Neural cell (in vitro differentiated cells): ENCODE results near the gene SUSD6. TPM values are rescaled to one million over a fixed set of nuclear protein-coding genes. Genes with fewer than 3 reads are reported as not detected.

Source experiments
- H2AFZ ChIP-seq: fragments of 200-600, 300-800 bp; sonication (generic), shearing (Covaris generic); 2 replicates; pipeline ENCODE4 v1.6.0; 2014; ENCODE audit warnings: low read depth, mild to moderate bottlenecking, antibody characterized with exemption, low read length, moderate library complexity
- H3F3A ChIP-seq: fragments of 200-600 bp; shearing (Covaris generic); 2 replicates; pipeline ENCODE4 v1.6.1; 2016; ENCODE audit warnings: mild to moderate bottlenecking, moderate library complexity, mixed read lengths, antibody characterized with exemption, low read length; ENCODE audit not compliant: insufficient read depth, poor library complexity, severe bottlenecking
- H3K27ac ChIP-seq: fragments of 200-600, 300-800 bp; sonication (generic), shearing (Covaris generic); 2 replicates; pipeline ENCODE4 v1.5.1; 2014; ENCODE audit warnings: mild to moderate bottlenecking, low read length, moderate library complexity
- H3K27me3 ChIP-seq: fragments of 300-800, 200-600 bp; sonication (generic), shearing (Covaris generic); 2 replicates; pipeline ENCODE4 v1.6.0; 2014; ENCODE audit warnings: mild to moderate bottlenecking, low read depth, low read length, moderate library complexity; ENCODE audit not compliant: insufficient read depth
- H3K36me3 ChIP-seq: fragments of 300-800, 200-600 bp; sonication (generic), shearing (Covaris generic); 2 replicates; pipeline ENCODE4 v1.5.1; 2014; ENCODE audit warnings: mild to moderate bottlenecking, antibody characterized with exemption, low read length, moderate library complexity; ENCODE audit not compliant: insufficient read depth
- H3K4me2 ChIP-seq: fragments of 300-800, 200-600 bp; sonication (generic), shearing (Covaris generic); 2 replicates; pipeline ENCODE4 v1.6.0; 2014; ENCODE audit warnings: mild to moderate bottlenecking, low read length
- H3K4me3 ChIP-seq: fragments of 300-800, 200-600 bp; sonication (generic), shearing (Covaris generic); 2 replicates; pipeline ENCODE4 v1.5.1; 2014; ENCODE audit warnings: mild to moderate bottlenecking, low read length, moderate library complexity
- H3K79me2 ChIP-seq: fragments of 200-600 bp; shearing (Covaris generic); replicated peaks from 2 replicates; pipeline ENCODE4 v1.6.0; 2014; ENCODE audit warnings: mild to moderate bottlenecking, low read length, moderate library complexity; ENCODE audit not compliant: insufficient read depth
- H3K9ac ChIP-seq: fragments of 300-800, 200-600 bp; sonication (generic), shearing (Covaris generic); 2 replicates; pipeline ENCODE4 v1.6.1; 2016; ENCODE audit warnings: mild to moderate bottlenecking, low read length, mixed read lengths
- H3K9me2 ChIP-seq: fragments of 200-600 bp; shearing (Covaris generic); 2 replicates; pipeline ENCODE4 v1.6.1; 2016; ENCODE audit warnings: mild to moderate bottlenecking, low read length, mixed read lengths; ENCODE audit not compliant: insufficient read depth
- H3K9me3 ChIP-seq: fragments of 200-600, 300-800 bp; sonication (generic), shearing (Covaris generic); 2 replicates; pipeline ENCODE4 v1.6.1; 2016; ENCODE audit warnings: mild to moderate bottlenecking, mixed run types, low read length, moderate library complexity, mixed read lengths
- H4K20me1 ChIP-seq: fragments of 200-600 bp; shearing (Covaris generic); 2 replicates; pipeline ENCODE4 v1.6.1; 2016; ENCODE audit warnings: mild to moderate bottlenecking, mixed run types; ENCODE audit not compliant: insufficient read depth
- CTCF ChIP-seq: fragments of 450-650 bp; IDR thresholded peaks from 2 replicates; pipeline ENCODE4 v1.5.1; 2014; ENCODE audit warnings: antibody characterized with exemption, mild to moderate bottlenecking, moderate library complexity; ENCODE audit not compliant: poor library complexity, severe bottlenecking
- EP300 ChIP-seq: fragments of 450-650 bp; conservative IDR thresholded peaks from 2 replicates; pipeline ENCODE4 v1.6.1; 2014; ENCODE audit warnings: antibody characterized with exemption, mild to moderate bottlenecking, moderate library complexity; ENCODE audit not compliant: poor library complexity, severe bottlenecking
- EZH2 ChIP-seq: fragments of 200-600, 300-800 bp; shearing (Covaris generic), sonication (generic); IDR thresholded peaks from 2 replicates; pipeline ENCODE4 v1.6.1; 2014; ENCODE audit warnings: antibody characterized with exemption, low read length, borderline replicate concordance, mild to moderate bottlenecking; ENCODE audit not compliant: insufficient read depth, poor library complexity, severe bottlenecking
- MXI1 ChIP-seq: fragments of 450-650 bp; conservative IDR thresholded peaks from 2 replicates; pipeline ENCODE4 v1.6.1; 2014; ENCODE audit warnings: antibody characterized with exemption, mild to moderate bottlenecking; ENCODE audit not compliant: poor library complexity, severe bottlenecking
- POLR2AphosphoS5 ChIP-seq: IDR thresholded peaks from 2 replicates; pipeline ENCODE4 v1.6.1; 2012
- RAD21 ChIP-seq: fragments of 450-650 bp; conservative IDR thresholded peaks from 2 replicates; pipeline ENCODE4 v1.6.1; 2014; ENCODE audit warnings: antibody characterized with exemption, mild to moderate bottlenecking, moderate library complexity
- REST ChIP-seq: IDR thresholded peaks from 2 replicates; pipeline ENCODE4 v1.6.1; 2012; ENCODE audit warnings: borderline replicate concordance
- SMC3 ChIP-seq: fragments of 450-650 bp; conservative IDR thresholded peaks from 2 replicates; pipeline ENCODE4 v1.6.1; 2014; ENCODE audit warnings: antibody characterized with exemption, mild to moderate bottlenecking, moderate library complexity; ENCODE audit not compliant: poor library complexity
- TAF1 ChIP-seq: IDR thresholded peaks from 2 replicates; pipeline ENCODE4 v1.6.1; 2012; ENCODE audit warnings: low read depth
- polyA plus RNA-seq: library from polyadenylated mRNA; depleted of rRNA; stranded (reverse); fragments of >200 nt; gene quantifications from 2 replicates; pipeline ENCODE4 v1.2.3, GENCODE V29; 2014

SUSD6 gene
- polyA plus RNA-seq, 1 donor from 2014 or later = 5.1 TPM

- Histone ChIP-seq H3K9me2 (no peaks in the 10 kb centered on the region), H3F3A (no peaks in the 10 kb centered on the region), H3K27me3 (no peaks in the 10 kb centered on the region), H3K4me2 (no peak overlapping the region), H4K20me1 (no peaks in the 10 kb centered on the region), H3K79me2 (no peaks in the 10 kb centered on the region), H3K9ac (no peak overlapping the region), H3K4me3 (no peak overlapping the region), H3K36me3 (peaks cover 4% of the 10 kb centered on the region), H3K27ac (no peak overlapping the region), H3K9me3 (no peaks in the 10 kb centered on the region), H2AFZ (no peak overlapping the region)
- TF ChIP-seq CTCF (peak; percentile 20), TAF1 (no peak)
Measured at GRCh38 chr14:69708586-69709560, 97.5 kb downstream of the SUSD6 start.

- Histone ChIP-seq H3K4me3 (no peak overlapping the region), H3F3A (no peaks in the 10 kb centered on the region), H3K27ac (no peak overlapping the region), H3K4me2 (no peak overlapping the region), H3K27me3 (no peaks in the 10 kb centered on the region), H3K9ac (no peak overlapping the region), H3K9me2 (no peaks in the 10 kb centered on the region), H3K9me3 (no peaks in the 10 kb centered on the region), H2AFZ (no peak overlapping the region), H3K36me3 (peaks cover 4% of the 10 kb centered on the region), H3K79me2 (no peaks in the 10 kb centered on the region), H4K20me1 (no peaks in the 10 kb centered on the region)
- no peak for TF ChIP-seq CTCF
- no peak for TF ChIP-seq EP300
- TF ChIP-seq POLR2AphosphoS5 = no peak
- TF ChIP-seq SMC3 = no peak
- TF ChIP-seq REST = no peak
- no peak for TF ChIP-seq EZH2
- TF ChIP-seq RAD21 = no peak
- no peak for TF ChIP-seq TAF1
- no peak for TF ChIP-seq MXI1
Measured at GRCh38 chr14:69710378-69710777, 99.0 kb downstream of the SUSD6 start.
